NCI-H1105 treated with DMSO at 0.1 percent for 48 hours (cell line): Measurements from ENCODE around the gene NOS1AP.
"Not testable (repeated sequence)": the region's sequence is repeated elsewhere in the genome, so short reads cannot be mapped to it uniquely, and the experiment has no call there.

Experiments
- DNase-seq: peaks from one replicate; lab custom pipeline; 2025; lab: John Stamatoyannopoulos, UW

NOS1AP gene

GRCh38 chr1:162069334-162070093 lies at the start of gene NOS1AP:
TSS of gene NOS1AP (plus strand) at chr1:162069691. CDS start at chr1:162070178, 487 bp downstream.
- DNase-seq: peak; percentile 77

DNA sequence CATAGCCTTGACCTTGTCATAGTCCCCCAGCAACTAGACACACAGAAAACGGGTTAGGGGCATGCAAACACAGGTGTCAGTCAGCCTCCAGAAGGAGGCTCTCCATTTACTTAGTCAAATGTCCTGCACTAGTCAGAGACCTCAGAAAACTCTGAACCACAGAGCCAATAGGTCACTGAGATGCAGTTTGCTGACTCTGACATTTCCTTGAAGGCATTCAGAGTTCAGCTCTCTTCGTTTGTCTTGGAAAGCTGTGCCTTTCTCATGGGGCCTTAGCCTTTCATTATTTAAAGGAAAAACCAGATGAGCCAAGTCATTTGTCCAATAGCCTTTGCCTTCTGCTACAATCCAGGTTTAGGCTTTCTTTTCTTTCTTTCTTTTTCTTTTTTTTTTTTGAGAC lies 49.3 kb upstream of the NOS1AP start:
- no peak for DNase-seq

- no peak for DNase-seq
Observed at GRCh38 chr1:162021124-162021523, 48.4 kb upstream of the NOS1AP start.

- no peak for DNase-seq
Observed at GRCh38 chr1:162022626-162023025, 46.9 kb upstream of the NOS1AP start.

- DNase-seq: no peak
Observed at GRCh38 chr1:162023181-162023546, 46.3 kb upstream of the NOS1AP start.

GRCh38 chr1:162023547-162024501 lies 45.7 kb upstream of the NOS1AP start, which contains the start of gene OLFML2B:
TSS of gene OLFML2B (minus strand) at chr1:162023869. CDS start at chr1:162023430, 439 bp downstream.
- peak; percentile 47 for DNase-seq

DNA sequence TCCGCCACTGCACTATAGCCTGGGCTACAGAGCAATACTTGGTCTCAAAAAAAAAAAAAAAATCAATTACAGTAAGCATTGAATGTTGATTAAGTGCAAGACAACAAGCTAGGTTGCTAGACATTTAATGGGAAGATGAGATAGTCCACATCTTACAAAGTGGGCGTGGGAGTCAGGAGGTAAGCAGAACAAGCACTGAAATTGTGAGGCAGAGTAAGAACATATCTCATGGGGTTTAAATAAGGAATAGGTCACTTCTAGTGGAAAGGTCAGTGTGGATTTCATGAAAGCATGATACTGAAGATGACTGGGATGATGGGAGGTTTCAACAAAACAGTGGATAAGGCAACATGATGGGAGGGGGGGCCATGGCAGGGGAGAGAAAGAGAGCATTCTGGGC lies 44.0 kb upstream of the NOS1AP start:
- DNase-seq: no peak

DNA sequence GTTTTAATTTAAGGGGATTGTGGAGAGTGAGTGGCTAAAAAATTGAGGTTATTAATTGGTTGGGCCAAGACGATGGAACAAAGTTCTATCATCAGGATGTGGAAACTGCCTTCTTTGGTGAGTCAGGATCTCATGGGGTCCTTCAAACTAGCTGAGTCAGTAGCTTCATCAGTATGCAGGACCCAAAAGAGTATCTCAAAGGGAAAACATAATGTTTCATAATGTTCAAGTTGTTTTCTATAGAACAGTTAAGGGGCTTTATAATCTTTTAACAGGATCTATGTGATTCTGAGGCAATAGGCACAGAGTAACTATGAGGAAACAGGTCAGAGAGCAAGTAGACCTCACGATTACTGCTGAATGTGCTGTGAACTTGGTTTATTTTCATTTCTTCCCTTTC lies 42.6 kb upstream of the NOS1AP start:
- DNase-seq: no peak

- DNase-seq: no peak
Observed at GRCh38 chr1:162028726-162029125, 40.8 kb upstream of the NOS1AP start.

GRCh38 chr1:162029157-162029556 lies 40.3 kb upstream of the NOS1AP start:
- DNase-seq: peak; percentile 74

GRCh38 chr1:162030759-162031280 lies 38.7 kb upstream of the NOS1AP start:
- no peak for DNase-seq

DNA sequence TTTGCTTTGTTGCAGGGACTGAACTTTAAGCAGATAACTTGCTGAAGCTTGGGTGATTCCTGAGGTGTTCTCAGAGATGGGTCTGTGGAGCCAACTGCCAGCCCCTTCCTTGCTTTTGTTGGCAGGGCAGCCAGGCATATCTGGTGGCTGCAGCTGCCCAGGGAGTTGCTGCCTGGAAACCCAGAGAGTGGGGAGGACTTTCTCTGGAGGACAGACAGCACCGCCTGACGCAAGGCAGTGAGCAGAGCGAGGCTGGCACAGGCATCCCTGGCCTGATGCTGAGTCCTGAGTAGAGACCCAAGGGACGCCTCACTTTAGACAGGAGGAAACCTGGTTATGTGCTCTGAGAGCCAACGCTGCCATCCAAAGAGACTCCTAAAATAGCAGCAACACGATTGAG lies 36.1 kb upstream of the NOS1AP start:
- no peak for DNase-seq

- DNase-seq: peak; percentile 40
Observed at GRCh38 chr1:162035241-162035640, 34.2 kb upstream of the NOS1AP start.

GRCh38 chr1:162036163-162036562 lies 33.3 kb upstream of the NOS1AP start:
- DNase-seq: no peak

GRCh38 chr1:162038624-162039023 lies 30.9 kb upstream of the NOS1AP start:
- DNase-seq: no peak

DNA sequence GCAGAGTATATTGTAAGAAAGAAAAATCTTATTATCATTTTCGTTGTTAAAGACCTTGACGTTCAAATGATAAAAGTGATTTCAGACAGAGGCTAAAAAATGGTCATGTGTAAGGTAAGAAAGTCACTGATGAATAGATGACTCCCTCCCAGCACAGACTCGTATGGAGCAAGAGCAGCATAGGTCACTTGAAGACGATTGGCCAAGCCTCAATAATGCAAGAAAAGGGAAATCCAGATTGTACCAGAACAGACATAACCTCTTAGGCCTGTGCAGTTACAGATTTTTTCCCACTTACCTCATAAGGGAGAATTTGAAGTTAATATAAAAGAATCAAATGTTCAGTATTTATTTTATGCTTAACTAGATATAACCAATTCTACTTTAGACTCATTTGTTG lies 29.5 kb upstream of the NOS1AP start:
- no peak for DNase-seq

- no peak for DNase-seq
Observed at GRCh38 chr1:162040657-162041056, 28.8 kb upstream of the NOS1AP start.

DNA sequence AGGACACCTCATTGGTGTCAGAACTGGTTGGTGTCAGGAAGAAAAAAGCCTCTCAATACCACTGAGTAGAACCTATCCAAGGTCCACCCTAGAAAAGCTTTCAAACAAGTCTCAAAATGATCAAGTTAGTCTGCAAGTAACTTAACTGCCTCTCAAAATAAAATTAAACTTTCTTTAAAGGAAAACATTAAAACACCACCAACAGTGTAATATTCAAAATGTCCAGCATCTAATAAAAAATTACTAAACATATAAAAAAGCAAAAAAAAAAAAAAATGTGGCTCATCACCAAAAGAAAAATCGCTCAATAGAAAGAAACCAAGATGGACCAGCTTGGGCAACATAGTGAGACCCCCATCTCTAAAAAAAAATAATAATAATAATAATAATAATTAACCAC lies 27.1 kb upstream of the NOS1AP start:
- no peak for DNase-seq

GRCh38 chr1:162046921-162047320 lies 22.6 kb upstream of the NOS1AP start:
- no peak for DNase-seq

- DNase-seq: not testable (repeated sequence)
Observed at GRCh38 chr1:162053949-162054348, 15.5 kb upstream of the NOS1AP start.

- no peak for DNase-seq
Observed at GRCh38 chr1:162055062-162055461, 14.4 kb upstream of the NOS1AP start.

DNA sequence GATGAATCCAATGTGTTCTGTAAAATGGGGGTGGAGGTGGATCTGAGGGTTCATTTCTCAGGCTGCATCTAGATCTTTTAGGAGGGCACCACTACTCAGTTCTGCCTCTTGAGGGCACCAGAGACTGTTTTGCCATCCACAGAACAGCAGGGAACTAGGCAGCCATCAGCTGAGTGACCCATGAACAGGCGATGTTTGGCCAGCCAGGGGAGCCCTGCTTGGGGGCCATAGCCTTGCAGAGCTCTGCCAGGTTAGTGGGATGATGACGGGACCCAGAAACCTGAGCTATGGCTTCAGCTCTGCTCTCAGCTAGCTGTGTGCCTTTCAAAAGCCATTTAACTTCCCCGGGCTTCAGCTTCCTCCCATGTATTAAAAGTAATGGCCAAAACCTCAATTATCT lies 13.4 kb upstream of the NOS1AP start:
- peak; percentile 58 for DNase-seq

GRCh38 chr1:162056579-162056978 lies 12.9 kb upstream of the NOS1AP start:
- DNase-seq: no peak
